ENCODE data around the gene CEP192. TPM values are rescaled to one million over a fixed set of nuclear protein-coding genes. Genes with fewer than 3 reads are reported as not detected.

The CEP192 gene
- total RNA-seq, 1 donor from 2014 or later = 13.9 TPM

DNA sequence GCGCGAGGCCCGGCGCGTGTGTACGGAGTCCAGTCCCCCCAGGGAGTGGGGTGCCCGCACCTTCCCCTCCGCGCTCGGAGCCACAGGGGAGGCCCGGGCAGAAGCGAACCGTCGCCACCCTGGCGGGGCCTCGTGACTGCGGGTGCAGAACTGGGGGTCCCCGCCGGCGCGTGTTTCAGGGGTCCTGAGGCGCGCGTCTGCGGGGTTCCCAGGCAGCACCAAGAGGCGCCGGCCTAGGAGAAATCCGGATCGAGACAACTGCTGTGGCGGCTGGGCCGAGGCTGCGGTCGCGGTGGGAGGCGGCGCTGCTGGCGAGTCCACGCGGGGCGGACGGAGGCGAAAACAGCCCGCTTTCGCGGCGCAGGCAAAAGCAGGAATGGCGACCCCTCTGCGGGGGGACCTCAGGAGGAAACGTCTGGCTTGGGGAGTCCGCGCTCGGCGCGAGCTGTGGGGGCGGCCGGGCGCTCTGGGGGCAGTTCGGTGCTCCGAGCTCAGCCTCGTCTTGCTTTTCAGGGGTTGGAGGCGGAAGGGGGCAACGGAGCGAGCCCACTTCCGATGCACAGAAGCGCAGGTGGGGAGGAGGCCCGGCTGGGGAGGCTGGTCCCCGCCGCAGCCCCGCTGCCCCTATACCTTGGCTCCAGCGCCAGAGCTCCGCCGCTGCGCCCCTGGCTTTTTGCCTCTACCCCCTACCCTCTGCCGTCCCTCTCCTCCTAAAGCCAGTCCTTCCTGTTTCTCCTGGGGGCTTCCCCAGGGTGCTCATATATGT is 145.9 kb downstream of the CEP192 start:
- Mint-ChIP-seq H3K27me3 (ENCODE audit: low read depth, unreplicated experiment) (peaks cover 13% of the 10 kb centered on the region), H3K36me3 (ENCODE audit: low read depth, unreplicated experiment) (peaks cover 6% of the 10 kb centered on the region), H3K4me1 (ENCODE audit: low read depth, unreplicated experiment) (no peaks in the 10 kb centered on the region), H3K27ac (ENCODE audit: unreplicated experiment) (no peak overlapping the region), H3K9me3 (ENCODE audit: unreplicated experiment) (peaks cover 8% of the 10 kb centered on the region), H3K4me3 (ENCODE audit: unreplicated experiment) (peak overlapping the region; percentile 66)
- no peaks in the 10 kb centered on the region for H3K79me2 ChIP-seq (ENCODE audit: insufficient read depth, low read length)
- FAIRE-seq (no peak), DNase-seq (ENCODE audit: low read depth) (peak; percentile 9)
- H3K9ac ChIP-seq (ENCODE audit: low read length) = peak overlapping the region; percentile 70
- H2AFZ ChIP-seq (ENCODE audit: low read depth, low read length) = peak overlapping the region; percentile 75
- peak overlapping the region; percentile 92 for H3K4me2 ChIP-seq (ENCODE audit: low read length)
- H3K4me3 ChIP-seq (ENCODE audit: insufficient read depth, low read depth, low read length) = peak overlapping the region; percentile 59
- H3K27ac ChIP-seq (ENCODE audit: low read depth, low read length) = no peak overlapping the region
- no peaks in the 10 kb centered on the region for H3K9me3 ChIP-seq (ENCODE audit: insufficient read depth, low read depth, low read length)
- TF ChIP-seq, protein P1, sequence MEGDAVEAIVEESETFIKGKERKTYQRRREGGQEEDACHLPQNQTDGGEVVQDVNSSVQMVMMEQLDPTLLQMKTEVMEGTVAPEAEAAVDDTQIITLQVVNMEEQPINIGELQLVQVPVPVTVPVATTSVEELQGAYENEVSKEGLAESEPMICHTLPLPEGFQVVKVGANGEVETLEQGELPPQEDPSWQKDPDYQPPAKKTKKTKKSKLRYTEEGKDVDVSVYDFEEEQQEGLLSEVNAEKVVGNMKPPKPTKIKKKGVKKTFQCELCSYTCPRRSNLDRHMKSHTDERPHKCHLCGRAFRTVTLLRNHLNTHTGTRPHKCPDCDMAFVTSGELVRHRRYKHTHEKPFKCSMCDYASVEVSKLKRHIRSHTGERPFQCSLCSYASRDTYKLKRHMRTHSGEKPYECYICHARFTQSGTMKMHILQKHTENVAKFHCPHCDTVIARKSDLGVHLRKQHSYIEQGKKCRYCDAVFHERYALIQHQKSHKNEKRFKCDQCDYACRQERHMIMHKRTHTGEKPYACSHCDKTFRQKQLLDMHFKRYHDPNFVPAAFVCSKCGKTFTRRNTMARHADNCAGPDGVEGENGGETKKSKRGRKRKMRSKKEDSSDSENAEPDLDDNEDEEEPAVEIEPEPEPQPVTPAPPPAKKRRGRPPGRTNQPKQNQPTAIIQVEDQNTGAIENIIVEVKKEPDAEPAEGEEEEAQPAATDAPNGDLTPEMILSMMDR (IDR thresholded peaks at IDR 0.05; ENCODE audit: insufficient read depth, low read depth, low read length) = no peak
- peak; percentile 61 for TF ChIP-seq EZH2 (IDR thresholded peaks at IDR 0.05; ENCODE audit: insufficient read depth, low read length)
- H3K27me3 ChIP-seq (ENCODE audit: insufficient read depth, low read length) = peaks cover 3% of the 10 kb centered on the region
- H4K20me1 ChIP-seq (ENCODE audit: insufficient read depth, low read length) = no peaks in the 10 kb centered on the region
- H3K4me1 ChIP-seq (ENCODE audit: insufficient read depth, low read length) = peaks cover 14% of the 10 kb centered on the region
- H3K36me3 ChIP-seq (ENCODE audit: insufficient read depth, low read length) = no peaks in the 10 kb centered on the region

DNA sequence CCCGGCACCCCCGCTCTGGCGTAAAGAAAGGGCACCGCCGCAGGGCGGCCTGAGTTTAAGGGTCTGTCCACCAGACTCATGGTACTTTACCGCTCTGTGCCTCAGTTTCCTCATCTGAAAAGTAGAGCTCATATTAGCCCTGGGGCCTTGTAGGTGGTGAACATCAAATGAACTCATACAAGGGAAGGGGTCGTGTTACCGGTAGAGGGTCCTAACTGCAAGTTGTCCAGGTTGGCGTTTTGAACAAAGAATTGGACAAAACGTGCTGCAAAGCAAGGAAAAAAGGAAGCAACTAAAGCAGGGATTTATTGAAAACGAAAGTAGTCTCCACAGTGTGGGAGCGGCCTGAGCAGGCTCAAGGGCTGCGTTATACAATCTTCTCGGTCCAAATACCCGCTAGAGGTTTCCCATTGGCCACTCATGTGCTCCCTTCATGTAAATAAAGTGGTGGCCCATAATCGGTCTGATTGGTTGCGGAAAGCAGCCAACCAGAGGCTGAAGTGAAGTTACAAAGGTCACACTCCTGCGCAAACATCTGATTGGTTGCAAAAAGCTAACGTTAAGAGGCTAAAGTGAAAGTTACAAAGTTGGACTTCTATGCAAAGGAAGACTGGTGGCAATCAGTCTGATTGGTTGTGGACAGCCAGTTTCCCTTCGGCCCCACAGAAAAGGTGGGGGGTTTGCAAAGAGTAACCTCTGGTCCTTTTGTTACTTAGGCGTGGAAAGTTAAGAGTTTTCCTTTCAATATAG is 146.7 kb downstream of the CEP192 start:
- Mint-ChIP-seq H3K9me3 (ENCODE audit: unreplicated experiment) (peaks cover 8% of the 10 kb centered on the region), H3K27ac (ENCODE audit: unreplicated experiment) (no peak overlapping the region), H3K36me3 (ENCODE audit: low read depth, unreplicated experiment) (peaks cover 6% of the 10 kb centered on the region), H3K27me3 (ENCODE audit: low read depth, unreplicated experiment) (peaks cover 13% of the 10 kb centered on the region), H3K4me3 (ENCODE audit: unreplicated experiment) (peak overlapping the region; percentile 66), H3K4me1 (ENCODE audit: low read depth, unreplicated experiment) (no peaks in the 10 kb centered on the region)
- H3K27ac ChIP-seq (ENCODE audit: low read depth, low read length) = no peak overlapping the region
- no peaks in the 10 kb centered on the region for H3K36me3 ChIP-seq (ENCODE audit: insufficient read depth, low read length)
- no peaks in the 10 kb centered on the region for H3K79me2 ChIP-seq (ENCODE audit: insufficient read depth, low read length)
- H2AFZ ChIP-seq (ENCODE audit: low read depth, low read length) = no peak overlapping the region
- FAIRE-seq = no peak
- H3K4me3 ChIP-seq (ENCODE audit: insufficient read depth, low read depth, low read length) = peak overlapping the region; percentile 59
- peak overlapping the region; percentile 92 for H3K4me2 ChIP-seq (ENCODE audit: low read length)
- H4K20me1 ChIP-seq (ENCODE audit: insufficient read depth, low read length) = no peaks in the 10 kb centered on the region
- H3K4me1 ChIP-seq (ENCODE audit: insufficient read depth, low read length) = peaks cover 14% of the 10 kb centered on the region
- no peak for TF ChIP-seq EZH2 (IDR thresholded peaks at IDR 0.05; ENCODE audit: insufficient read depth, low read length)
- TF ChIP-seq, protein P1 (IDR thresholded peaks at IDR 0.05; ENCODE audit: insufficient read depth, low read depth, low read length) = no peak
- peak overlapping the region; percentile 70 for H3K9ac ChIP-seq (ENCODE audit: low read length)
- no peaks in the 10 kb centered on the region for H3K9me3 ChIP-seq (ENCODE audit: insufficient read depth, low read depth, low read length)
- H3K27me3 ChIP-seq (ENCODE audit: insufficient read depth, low read length) = peaks cover 3% of the 10 kb centered on the region
- no peak for DNase-seq (ENCODE audit: low read depth)
